Measurements from ENCODE around the gene MICU1.

GRCh38 chr10:72424561-72424960 is 201.3 kb downstream of the MICU1 start:
- TF ChIP-seq, protein P1, sequence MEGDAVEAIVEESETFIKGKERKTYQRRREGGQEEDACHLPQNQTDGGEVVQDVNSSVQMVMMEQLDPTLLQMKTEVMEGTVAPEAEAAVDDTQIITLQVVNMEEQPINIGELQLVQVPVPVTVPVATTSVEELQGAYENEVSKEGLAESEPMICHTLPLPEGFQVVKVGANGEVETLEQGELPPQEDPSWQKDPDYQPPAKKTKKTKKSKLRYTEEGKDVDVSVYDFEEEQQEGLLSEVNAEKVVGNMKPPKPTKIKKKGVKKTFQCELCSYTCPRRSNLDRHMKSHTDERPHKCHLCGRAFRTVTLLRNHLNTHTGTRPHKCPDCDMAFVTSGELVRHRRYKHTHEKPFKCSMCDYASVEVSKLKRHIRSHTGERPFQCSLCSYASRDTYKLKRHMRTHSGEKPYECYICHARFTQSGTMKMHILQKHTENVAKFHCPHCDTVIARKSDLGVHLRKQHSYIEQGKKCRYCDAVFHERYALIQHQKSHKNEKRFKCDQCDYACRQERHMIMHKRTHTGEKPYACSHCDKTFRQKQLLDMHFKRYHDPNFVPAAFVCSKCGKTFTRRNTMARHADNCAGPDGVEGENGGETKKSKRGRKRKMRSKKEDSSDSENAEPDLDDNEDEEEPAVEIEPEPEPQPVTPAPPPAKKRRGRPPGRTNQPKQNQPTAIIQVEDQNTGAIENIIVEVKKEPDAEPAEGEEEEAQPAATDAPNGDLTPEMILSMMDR (IDR thresholded peaks at IDR 0.05; ENCODE audit: extremely low read depth in 1 of 2, insufficient read depth in 1 of 2, low read depth in 1 of 2, low read length in 2 of 2) = no peak
- no peak for TF ChIP-seq EZH2 (IDR thresholded peaks at IDR 0.05; ENCODE audit: borderline replicate concordance, low read depth, low read length, severe bottlenecking)
- no peak for TF ChIP-seq POLR2AphosphoS5 (IDR thresholded peaks at IDR 0.05; ENCODE audit: insufficient read depth, low read depth, low read length)

Data from endothelial cell of umbilical vein (primary cell).